NOMO-1 (cell line): ENCODE data around the gene MTRR.

ENCODE experiments used
- DNase-seq, 2 experiments: peaks; one replicate each; lab custom pipeline; 2025; ENCODE audit not compliant: unreplicated experiment in 2 of 2; lab: John Stamatoyannopoulos, UW

The MTRR gene

DNA sequence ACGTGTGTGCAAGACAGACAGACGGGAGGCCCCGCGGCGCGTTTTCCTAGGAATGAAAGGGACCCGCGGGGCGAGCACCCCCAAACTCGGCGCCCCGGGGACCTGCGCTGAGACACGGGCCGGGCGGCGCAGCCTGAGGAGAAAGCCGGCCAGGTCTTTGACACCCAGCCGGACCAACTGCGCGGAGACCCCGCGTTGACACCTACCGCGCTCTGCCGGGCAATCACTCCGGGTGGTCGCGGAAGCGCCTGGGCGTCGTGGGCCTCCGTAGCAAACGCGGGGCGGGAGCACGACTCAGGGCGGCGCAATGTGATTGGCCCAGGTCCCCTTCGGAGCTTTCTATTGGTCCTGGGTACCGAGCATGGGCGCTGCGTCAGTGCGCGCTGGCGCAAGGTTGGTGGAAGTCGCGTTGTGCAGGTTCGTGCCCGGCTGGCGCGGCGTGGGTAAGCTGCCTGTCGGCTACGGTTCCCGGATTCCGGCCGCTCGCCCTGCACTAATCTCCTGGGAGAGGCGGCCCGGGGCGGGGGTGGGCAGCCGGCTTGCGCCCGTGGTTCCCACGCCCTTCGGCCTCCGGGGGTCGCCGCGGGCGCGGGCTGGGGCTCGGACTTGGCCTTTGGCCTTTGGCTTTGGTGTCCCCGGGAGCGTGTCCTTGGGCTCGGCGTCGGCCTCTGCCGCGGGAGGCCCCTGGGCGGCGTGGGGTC is at the start of gene MTRR, which contains the start of gene FASTKD3:
Gene MTRR, plus strand, starts transcription at position 376 of the 701 bp plus-strand sequence. CDS start 1,647 bp downstream, outside the sequence.
Gene FASTKD3, minus strand, starts transcription at position 259 of the 701 bp plus-strand sequence. CDS start 948 bp downstream, outside the sequence.
- DNase-seq: peak; percentile 99

DNA sequence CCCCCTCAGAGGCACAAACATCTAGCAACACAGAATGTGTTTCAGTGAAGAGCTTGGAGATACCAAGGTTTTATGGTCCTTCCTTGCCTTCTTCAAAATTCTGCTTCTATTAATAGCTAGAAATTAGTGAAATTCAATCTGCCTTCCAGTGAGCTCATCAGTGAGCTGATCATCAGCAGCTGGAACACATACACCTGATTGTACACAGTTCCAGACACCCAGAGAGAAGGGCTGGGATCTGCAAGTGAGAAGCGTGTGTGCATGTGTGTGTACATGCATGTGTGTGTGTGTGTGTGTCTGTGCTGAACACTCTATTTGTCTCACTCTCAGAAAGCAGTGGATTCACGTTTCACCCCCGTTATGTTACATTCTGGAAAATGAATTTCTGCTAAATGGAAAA is 46.5 kb upstream of the MTRR start:
- DNase-seq: no peak

DNA sequence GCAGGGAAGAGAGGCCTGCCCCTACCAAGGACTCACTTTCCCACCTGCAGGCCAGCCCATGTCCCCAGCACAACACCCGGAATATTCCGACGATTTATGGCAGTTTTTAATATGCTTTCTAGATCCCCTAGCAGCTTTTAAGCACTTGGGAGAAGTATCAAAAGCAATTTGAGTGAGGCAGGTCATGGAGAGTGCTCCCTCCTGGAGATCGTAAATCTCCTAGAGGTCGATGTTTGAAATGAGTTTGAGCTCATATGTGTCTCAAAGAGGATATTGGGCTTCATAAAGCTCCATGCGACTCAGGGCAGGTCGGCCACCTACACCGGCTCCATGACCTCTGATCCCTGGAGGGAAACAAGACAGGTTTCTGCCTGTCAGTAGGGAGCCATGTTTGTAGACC is 45.4 kb upstream of the MTRR start:
- no peak for DNase-seq

DNA sequence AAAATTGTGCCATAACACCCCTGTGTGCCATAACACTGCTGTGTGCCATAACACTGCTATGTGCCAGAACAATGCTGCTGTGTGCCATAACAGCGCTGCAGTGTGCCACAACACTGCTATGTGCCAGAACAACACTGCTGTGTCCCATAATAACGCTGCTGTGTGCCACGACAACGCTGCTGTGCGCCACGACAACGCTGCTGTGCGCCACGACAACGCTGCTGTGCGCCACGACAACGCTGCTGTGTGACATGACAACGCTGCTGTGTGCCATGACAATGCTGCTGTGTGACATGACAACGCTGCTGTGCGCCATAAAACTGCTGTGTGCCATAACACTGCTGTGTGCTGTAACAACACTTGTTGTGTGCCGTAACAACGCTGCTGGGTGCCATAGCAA is 44.0 kb upstream of the MTRR start:
- DNase-seq: no peak

DNA sequence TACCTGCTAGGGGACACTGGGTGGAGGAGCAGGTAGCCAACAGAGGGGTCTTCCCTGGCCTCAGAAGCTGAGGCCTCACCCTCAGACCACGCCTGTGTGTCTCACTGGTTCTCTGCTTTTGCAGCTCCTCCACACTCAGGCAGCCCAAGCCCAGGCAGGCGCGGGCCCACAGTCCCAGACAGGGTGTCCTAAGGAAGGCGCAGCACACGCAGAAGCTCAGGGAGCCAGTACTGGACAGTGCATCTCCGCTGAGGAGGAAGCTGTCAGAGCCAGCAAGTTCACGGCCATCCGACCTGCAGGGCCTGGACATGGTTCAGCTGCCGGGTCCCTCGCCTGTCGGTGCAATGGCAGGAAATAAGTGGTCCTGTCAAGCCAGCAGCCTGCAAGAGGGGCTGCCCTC is 43.3 kb upstream of the MTRR start:
- no peak for DNase-seq

DNA sequence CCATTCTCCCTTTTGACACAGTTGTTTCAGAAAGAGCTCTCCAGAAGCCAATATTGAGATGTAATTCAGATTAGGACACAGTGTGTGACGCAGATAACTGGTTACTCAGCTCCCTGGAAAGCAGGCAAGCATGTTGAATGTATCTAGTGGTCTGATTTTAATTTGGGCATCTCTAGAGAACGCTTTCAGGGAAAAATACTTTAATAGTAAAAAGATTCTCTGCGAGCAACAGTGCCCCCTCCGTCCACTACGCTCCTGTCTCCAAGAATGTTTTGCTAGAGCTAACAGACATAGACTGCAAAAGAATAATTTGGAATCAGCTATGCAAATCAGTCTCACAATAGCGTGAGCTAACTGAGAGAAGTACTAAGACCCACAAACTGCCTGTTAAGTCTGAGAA is 41.3 kb upstream of the MTRR start:
- no peak for DNase-seq

DNA sequence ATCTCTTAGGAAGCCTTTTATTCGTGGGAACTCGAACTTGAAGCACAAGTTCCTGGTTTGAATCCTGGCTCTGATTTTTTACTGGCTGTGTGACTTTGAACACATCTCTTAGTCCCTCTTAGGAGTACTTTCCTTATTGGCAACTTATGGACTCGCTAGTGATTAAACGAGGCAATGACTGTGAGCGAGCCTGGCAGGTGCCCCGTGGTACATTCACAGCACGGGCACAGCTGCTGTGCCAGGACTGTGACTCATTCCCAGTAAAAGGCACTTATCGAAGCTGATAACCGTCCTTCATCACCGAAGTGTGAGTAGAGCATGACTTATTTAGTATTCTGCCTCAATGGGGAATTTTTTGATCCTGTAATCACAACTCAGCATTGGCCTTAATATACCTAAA is 40.7 kb upstream of the MTRR start:
- no peak for DNase-seq

DNA sequence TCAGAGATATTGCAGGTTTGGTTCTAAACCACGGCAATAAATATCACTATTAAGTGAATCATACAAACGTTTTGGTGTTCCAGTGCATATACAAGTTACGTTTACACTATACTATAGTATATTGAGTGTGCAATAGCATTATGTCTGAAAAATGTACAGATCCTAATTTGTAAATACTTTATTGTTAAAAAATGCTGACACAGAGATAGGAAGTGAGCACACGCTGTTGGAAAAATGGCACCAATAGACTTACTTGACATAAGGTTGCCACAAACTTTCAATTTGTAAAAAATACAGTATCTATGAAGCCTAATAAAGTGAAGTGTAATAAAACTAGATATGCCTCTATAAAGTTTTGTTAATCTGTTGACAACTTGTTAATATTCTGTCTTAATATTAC is 34.0 kb upstream of the MTRR start:
- DNase-seq: no peak

DNA sequence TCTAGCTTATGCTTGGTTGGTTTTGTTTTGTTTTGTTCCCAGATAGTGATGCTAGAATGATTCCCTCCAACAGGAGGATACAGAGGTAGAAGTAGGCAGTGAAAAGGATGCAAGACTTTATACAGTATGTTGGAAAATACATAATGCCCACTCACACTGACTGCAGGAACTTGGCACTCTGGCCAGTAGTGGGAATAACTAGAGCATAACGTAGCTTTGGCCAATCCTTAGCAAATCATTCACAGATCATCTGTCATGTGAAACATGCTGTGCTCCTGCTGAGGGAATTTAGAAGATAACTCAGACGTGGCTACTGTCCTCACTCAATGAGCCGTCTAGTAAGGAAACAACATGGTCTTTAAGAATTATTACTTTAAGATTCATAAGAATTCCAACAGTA is 31.5 kb upstream of the MTRR start:
- DNase-seq: no peak

DNA sequence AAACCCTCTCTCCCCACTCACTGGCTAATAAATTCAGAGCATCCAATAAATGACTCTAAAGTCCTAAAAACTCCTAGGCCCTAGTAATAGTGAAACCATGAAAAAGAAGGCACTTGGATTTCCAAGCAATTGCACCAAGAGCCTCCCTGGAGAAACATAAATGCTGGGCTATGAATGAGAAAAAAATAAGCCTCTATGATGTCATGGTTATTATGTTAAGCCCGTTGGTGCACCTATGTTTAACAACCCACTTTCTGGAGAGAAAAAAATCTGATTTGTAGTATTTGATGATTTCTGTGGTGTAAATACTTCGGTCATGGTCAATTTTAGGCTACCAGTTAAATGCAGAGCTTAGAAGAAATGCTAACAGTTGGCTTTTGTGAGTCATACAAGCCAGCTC is 26.4 kb upstream of the MTRR start:
- no peak for DNase-seq

DNA sequence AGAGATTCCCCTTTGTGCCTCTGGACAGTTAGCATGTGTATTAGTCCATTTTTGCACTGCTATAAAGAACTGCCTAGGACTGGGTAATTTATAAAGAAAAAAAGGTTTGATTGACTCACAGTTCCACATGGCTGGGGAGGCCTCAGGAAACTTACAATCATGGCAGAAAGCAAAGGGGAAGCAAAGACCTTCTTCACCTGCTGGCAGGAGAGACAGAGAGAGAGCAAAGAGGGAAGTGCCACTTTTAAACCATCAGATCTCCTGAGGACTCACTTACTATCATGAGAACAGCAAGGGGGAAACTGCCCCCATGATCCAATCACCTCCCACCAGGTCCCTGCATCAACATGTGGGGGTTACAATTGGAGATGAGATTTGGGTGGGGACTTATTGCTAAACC is 24.0 kb upstream of the MTRR start:
- peak in 1 of 2 experiments; percentile 23 for DNase-seq

DNA sequence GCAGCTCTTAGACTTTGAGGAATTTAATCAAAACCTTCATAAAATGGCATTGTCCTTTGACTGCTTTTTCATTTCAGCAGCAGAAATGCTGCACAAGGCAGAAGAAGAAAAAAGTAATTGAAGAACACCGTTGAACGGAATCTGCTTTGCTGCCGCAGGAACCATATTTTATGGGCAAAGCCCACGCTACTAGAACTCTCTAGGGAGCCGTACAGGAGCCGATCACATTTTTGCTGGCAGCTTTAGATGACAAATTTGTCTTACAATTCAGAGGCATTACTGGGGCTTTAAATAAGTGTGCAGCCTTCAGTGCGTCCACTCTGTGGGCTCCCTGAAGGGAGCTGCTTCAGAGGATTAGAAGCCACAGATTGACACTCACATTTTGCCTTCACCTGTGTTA is 23.4 kb upstream of the MTRR start:
- no peak for DNase-seq

DNA sequence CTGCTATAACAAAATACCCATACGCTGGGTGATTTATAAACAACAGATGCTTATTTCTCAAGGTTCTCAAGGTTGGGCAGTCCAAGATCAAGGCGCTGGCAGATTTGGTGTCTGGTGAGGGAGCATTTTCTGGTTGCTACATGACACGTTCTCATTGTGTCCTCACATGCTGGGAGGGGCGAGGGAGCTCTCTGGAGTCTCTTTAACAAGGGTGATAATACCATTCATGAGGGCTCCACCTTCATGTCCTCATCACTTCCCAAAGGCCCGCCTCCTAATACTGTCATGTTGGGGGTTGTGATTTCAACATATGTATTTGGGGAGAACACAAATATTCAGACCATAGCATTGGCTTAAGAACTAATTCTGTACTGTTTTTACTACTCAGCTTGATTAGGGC is 22.6 kb upstream of the MTRR start:
- DNase-seq: no peak

DNA sequence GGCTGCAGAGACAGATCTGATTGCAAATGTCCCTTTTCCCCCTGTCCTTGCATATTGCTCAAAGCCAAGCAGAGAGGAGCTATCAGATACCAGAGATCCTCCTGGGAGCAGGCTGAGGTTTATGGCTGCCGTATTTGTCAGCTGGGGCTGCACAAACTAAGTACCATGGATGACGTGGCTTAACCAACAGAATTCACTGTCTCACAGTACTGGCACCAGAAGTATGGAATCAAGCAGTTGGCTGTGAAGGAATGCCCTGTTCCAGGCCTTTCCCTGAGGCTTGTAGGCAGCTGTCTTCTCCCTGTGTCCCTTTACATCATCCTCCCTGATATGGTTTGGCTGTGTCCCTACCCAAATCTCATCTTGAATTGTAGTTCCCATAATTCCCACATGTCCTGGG is 20.7 kb upstream of the MTRR start:
- no peak for DNase-seq

DNA sequence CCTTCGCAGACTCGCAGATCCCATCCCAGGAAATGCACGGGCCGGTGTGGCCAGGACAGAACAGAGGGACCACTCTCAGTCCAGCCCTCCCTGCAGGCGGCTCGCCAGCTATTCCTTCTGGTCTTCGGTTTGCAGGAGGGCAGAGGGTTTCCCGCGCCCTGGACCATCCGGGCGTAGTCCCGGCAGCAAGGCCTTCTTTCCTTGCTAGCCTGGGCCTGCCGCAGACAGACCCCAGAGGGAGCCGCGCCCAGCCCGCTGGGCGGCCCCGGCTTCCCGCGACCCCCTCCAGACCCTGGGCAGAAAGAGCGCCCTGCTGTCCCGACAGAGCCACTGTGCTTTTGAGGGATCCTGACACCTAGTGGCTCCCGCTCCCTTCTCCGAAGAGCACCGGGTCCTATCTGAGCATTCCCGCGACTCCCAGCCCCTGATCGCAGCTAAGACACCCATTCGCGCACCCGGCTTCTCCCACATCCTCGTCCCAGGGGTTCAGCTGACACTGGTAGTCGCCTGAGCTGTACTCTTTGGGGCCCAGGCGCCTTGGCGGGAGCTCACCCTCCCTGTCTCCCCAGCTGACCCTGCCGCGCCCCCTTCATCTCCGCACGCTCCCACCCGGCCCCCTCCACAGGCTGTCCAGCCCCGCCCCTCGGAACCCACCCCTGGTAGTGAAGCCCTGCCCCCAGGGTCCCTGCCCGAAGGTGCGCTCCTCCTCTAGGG is 19.1 kb upstream of the MTRR start:
- DNase-seq: no peak

DNA sequence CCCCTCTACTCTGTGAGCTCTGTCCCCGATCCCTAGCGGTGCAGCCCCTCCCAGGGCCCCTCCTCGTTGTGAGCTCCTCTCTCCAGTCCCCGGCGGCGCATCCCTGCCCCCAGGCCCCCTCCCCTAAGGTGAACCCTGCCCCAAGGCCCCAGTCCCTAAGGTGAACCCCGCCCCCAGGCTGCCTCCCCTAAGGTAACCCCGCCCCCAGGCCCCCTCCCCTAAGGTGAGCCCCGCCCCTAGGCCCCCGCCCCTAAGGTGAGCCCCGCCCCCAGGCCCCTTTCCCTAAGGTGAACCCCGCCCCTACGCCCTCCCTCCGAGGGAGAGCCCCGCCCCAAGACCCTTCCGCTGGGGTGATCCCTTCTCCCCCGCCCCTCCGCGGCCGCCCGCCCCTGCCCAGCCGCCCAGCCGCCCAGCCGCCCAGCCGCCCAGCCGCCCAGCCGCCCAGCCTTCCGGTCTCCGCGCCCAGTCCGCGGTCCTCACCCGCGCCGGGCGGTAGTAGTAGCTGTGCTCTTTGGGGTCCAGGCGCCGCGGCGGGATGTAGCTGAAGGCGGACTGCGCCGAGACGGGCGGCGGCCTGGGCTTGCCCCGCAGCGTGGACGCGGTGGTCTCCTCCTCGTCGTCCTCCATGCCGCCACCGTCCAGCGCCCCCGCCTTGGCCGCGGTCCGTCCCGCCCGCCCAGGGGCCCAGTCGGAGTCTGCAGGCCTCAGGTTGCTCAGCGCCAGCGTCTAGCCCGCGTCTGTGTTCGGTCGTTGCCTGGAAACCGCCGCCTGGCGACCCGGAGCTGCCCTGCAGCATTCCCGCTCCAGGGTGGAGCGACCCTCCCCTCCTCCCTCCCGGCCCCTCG is 18.3 kb upstream of the MTRR start, which contains the start of gene CFAP90:
Gene CFAP90, minus strand, starts transcription at position 739 of the 845 bp plus-strand sequence. Its CDS starts 112 bp downstream, at position 627.
- DNase-seq: no peak

DNA sequence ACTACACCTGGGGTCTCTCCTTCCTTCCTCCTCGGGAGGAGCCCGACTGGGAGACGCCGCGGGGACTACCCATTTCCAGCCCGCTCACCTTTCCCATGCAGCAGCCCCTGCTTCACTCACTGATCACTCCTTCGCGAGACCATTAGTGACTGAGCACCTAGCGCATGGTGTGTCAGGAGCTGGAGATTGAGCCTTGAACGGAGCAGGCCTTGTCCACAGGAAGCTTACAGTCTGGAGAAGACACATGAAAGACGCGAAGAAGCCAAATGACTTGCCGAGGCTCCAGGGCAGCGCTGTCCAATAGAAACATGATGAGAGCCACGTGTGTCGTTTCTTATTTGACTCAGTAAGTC is 17.7 kb upstream of the MTRR start:
- DNase-seq: no peak

DNA sequence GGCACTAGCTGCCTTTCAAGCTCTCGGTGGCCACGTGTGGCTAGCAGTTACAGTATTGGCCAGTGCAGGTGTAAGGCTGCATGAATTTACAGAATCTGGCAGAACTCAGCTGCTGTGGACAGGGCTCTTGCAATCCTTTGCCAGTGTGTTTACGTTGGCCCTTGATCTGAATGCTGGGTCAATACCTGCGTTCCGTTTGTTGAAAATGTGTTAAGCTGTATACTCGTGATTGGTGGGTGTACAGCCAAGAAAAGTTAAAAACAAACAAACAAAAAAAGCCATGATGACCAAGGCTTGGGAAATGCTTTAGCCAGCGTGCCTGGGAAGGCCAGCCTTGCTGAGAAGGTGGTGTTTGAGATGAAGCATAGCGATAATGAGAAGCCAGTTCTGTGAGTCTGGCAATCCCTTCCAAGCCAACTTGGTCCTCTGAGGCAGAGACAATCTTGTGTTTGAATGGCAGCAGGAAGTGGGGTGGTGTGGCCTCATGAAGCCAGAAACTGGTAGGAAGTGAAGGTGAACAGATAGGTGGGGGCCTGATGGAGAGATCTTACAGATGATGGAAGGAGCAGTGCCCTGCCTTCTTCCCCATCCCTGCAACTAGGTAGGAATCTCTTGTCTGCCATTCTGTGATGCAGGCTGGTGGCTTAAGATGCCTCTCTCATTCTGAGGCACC is 17.2 kb upstream of the MTRR start:
- no peak for DNase-seq

DNA sequence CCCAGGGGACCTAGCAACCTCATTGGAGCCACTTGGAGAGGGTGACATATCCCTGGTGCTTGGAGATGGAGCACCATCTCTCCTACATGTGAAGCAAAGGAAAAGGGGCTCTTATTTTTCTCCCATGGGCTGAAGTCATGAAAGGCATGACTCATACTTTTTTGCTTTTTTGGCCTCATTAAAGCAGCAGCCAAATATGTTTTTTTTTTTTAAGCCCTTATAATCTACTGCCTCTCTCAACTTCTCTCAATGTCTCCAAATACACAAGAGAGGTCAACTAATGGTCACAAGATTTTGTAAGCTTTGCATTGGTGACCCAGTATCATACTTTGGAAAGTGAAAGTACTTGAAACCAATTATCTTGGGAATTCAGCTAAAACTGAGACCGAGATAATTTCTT is 16.4 kb upstream of the MTRR start:
- no peak for DNase-seq

DNA sequence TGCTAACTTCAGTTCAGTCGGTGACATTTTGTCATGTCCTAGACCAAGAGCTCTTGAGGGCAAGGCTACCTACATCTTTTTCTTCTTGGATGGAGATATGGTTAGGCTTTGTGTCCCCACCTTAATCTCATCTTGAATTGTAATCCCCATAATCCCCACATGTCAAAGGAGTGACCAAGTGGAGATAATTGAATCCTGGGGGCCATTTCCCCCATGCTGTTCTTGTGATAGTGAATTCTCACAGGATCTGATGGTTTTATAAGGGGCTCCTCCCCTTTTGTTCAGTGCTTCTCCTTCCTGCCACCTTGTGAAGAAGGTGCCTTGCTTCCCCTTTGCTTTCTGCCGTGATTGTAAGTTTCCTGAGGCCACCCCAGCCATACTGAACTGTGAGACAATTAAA is 16.0 kb upstream of the MTRR start:
- no peak for DNase-seq

DNA sequence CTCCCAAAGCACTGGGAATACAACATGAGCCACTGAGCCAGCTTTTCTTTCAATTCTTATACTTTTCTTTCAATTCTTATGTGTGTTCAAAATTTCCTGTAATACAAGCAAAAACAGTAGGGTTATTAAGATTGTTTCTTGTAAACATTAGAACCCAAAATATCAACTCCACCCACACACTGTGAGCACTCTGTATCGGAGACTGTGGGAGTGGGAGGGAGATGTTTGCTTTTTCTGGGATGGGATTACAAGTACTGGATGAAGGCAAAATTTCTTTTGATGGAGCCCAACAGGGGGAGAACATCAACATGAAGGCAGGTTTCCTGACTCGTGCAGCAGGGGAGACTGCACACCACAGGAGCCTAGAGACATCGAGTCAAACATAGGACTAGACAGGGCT is 13.3 kb upstream of the MTRR start:
- DNase-seq: no peak
